HEK293T (cell line): ENCODE data around the gene LTK.

Source experiments
- CTCF ChIA-PET: fragments of 350-600 bp; formaldehyde crosslinking; extraction: SDS; loops from one replicate; lab custom pipeline; 2021; ENCODE audit warnings: antibody characterized with exemption, inconsistent platforms; lab: Yijun Ruan, JAX
- POLR2A ChIA-PET: fragments of 350-600 bp; formaldehyde crosslinking; extraction: SDS; loops from one replicate; lab custom pipeline; 2020; ENCODE audit warnings: antibody characterized with exemption, inconsistent platforms; lab: Yijun Ruan, JAX
- DNase-seq: peaks from one replicate; pipeline ENCODE4 v3.0.0; 2012; ENCODE audit warnings: mixed read lengths; ENCODE audit errors: extremely low spot score
- ARNT ChIP-seq: fragments of 450-650 bp; IDR thresholded peaks from 2 replicates; pipeline ENCODE4 v1.6.1; 2017; ENCODE audit warnings: mild to moderate bottlenecking
- BHLHE40 ChIP-seq: fragments of 450-650 bp; IDR thresholded peaks from 2 replicates; pipeline ENCODE4 v1.6.1; 2016; ENCODE audit warnings: mild to moderate bottlenecking, moderate library complexity, borderline replicate concordance
- CTBP1 ChIP-seq: fragments of 450-650 bp; IDR thresholded peaks from 2 replicates; pipeline ENCODE4 v1.6.1; 2016; ENCODE audit warnings: borderline replicate concordance
- ELF4 ChIP-seq: fragments of 450-650 bp; IDR thresholded peaks from 2 replicates; pipeline ENCODE4 v1.6.1; 2017; ENCODE audit warnings: antibody characterized with exemption
- FOXA1 ChIP-seq: fragments of 450-650 bp; IDR thresholded peaks from 2 replicates; pipeline ENCODE4 v1.6.1; 2016; ENCODE audit warnings: mild to moderate bottlenecking
- FOXK2 ChIP-seq: fragments of 450-650 bp; IDR thresholded peaks from 2 replicates; pipeline ENCODE4 v1.6.1; 2016; ENCODE audit warnings: mild to moderate bottlenecking
- FOXM1 ChIP-seq: fragments of 450-650 bp; IDR thresholded peaks from 2 replicates; pipeline ENCODE4 v1.6.1; 2017; ENCODE audit warnings: mild to moderate bottlenecking, borderline replicate concordance
- HDGF ChIP-seq: fragments of 450-650 bp; IDR thresholded peaks from 2 replicates; pipeline ENCODE4 v1.6.1; 2017; ENCODE audit warnings: antibody characterized with exemption, borderline replicate concordance
- L3MBTL2 ChIP-seq: fragments of 450-650 bp; conservative IDR thresholded peaks from 2 replicates; pipeline ENCODE4 v1.6.1; 2016; ENCODE audit warnings: mild to moderate bottlenecking
- LEF1 ChIP-seq: fragments of 450-650 bp; IDR thresholded peaks from 2 replicates; pipeline ENCODE4 v1.6.1; 2017; ENCODE audit warnings: mild to moderate bottlenecking, borderline replicate concordance
- NFRKB ChIP-seq: fragments of 450-650 bp; IDR thresholded peaks from 2 replicates; pipeline ENCODE4 v1.6.1; 2016; ENCODE audit warnings: mild to moderate bottlenecking, moderate library complexity
- SP1 ChIP-seq: fragments of 450-650 bp; IDR thresholded peaks from 2 replicates; pipeline ENCODE4 v1.6.1; 2017
- SUZ12 ChIP-seq: fragments of 450-650 bp; IDR thresholded peaks from 2 replicates; pipeline ENCODE4 v1.6.1; 2016; ENCODE audit warnings: mild to moderate bottlenecking
- TARDBP ChIP-seq: fragments of 450-650 bp; IDR thresholded peaks from 2 replicates; pipeline ENCODE4 v1.6.1; 2016
- ZNF384 ChIP-seq: fragments of 450-650 bp; IDR thresholded peaks from 2 replicates; pipeline ENCODE4 v1.6.1; 2016
- TF ChIP-seq, protein P1 (sequence below): fragments of 450-650 bp; IDR thresholded peaks from 2 replicates; pipeline ENCODE4 v1.6.1; 2016

Gene LTK

DNA sequence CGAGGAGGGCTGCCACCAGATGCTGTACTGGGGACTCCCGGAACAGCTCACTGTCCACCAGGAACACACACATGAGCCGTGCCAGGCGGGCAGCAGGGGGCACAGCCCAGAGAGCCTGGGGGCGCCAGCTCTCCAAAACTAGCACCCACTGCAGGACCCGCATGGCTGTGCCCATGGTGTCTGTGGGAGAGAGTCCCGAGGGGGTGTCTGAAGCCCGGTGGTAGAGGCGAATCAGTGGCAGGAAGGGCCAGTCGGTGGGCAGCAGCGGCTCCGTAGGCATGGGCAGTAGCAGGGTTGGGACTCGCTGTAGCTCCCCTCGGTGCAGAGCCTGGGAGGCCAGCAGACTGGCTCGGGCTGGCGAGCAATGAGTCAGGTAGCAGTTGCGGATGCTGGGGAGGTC lies 7.0 kb upstream of the LTK start:
- no peak for DNase-seq
- TF ChIP-seq ELF4, result no peak
- no peak for TF ChIP-seq FOXM1
- no peak for TF ChIP-seq ARNT
- no peak for TF ChIP-seq TARDBP
- TF ChIP-seq L3MBTL2, result no peak
- TF ChIP-seq NFRKB, result no peak
- no peak for TF ChIP-seq SP1
- TF ChIP-seq FOXA1, result no peak
- TF ChIP-seq LEF1, result no peak
- TF ChIP-seq SUZ12, result no peak
- TF ChIP-seq BHLHE40, result no peak
- TF ChIP-seq HDGF, result no peak
- TF ChIP-seq, protein P1, sequence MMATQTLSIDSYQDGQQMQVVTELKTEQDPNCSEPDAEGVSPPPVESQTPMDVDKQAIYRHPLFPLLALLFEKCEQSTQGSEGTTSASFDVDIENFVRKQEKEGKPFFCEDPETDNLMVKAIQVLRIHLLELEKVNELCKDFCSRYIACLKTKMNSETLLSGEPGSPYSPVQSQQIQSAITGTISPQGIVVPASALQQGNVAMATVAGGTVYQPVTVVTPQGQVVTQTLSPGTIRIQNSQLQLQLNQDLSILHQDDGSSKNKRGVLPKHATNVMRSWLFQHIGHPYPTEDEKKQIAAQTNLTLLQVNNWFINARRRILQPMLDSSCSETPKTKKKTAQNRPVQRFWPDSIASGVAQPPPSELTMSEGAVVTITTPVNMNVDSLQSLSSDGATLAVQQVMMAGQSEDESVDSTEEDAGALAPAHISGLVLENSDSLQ, result no peak
- no peak for TF ChIP-seq CTBP1
- TF ChIP-seq ZNF384, result no peak
- no peak for TF ChIP-seq FOXK2
- CTCF ChIA-PET, result no interaction called here
- POLR2A ChIA-PET, result interaction anchor here (0.7 kb wide), 1 partner anchor 28 kb away, joined by 3 read pairs; no protein-coding TSS in a partner anchor

DNA sequence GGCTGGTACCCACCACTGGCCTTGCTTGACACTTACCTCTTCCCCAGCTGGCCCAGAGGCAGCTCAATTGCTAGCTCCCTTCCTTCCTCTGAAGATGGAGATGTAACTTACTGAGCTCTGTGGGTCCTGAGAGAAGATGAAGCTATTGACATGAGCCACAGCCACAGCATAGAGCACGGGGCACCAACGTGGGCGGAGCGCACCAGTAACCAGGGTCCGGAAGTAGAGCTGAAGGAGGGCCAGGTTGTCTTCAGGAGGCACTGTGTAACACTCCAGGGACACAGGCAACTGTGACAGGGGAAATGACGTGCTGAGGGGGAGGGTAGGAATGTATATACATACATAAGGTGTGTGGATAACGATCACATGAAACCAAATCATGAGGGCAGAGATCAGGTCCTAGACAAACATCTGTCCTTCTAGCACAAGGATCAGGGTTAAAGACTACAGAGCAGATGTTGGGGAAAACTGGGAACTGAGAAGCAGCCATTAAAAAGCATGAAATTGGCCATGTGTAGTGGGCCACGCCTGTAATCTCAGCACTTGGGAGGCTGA lies 4.3 kb upstream of the LTK start:
- ChIA-PET CTCF (no interaction called here), POLR2A (interaction anchor here (1.3 kb wide), 1 partner anchor 27 kb away, joined by 3 read pairs; the partner anchor contains the start of gene RPAP1)
- no peak for DNase-seq
- no peak for TF ChIP-seq TARDBP
- no peak for TF ChIP-seq FOXM1

DNA sequence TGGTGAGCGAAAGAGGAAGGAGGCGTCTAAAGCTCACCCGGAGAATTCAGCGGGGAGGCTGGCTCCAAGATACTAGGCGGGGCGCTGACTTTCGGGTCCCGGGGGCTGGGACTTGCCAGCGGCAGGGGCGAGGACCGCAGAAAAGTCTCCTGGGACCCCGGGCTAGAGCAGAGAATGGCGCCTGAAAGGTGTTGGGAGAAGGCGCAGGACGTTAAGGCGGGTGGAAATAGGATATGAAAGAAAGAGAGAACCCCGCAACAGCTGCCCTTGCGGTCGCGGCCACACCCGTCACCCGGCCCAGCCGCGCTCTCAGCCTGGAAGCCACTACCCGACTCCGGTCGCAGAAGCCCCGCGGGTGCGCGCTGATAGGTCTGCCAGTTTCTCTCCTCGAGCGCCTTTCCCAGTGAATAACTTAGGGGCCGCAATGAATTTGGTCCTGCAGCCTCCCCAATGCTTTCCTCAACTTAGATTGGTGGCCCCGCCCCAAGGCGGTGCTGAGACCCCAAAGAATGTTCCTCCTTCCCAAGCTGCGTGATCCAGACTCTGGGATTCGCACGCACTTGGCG lies 604 bp downstream of the LTK start:
- TF ChIP-seq SP1 (no peak), CTBP1 (no peak), FOXA1 (no peak), FOXK2 (no peak), ZNF384 (no peak), FOXM1 (no peak), ARNT (no peak), BHLHE40 (no peak), HDGF (no peak), LEF1 (no peak), L3MBTL2 (no peak), NFRKB (no peak), ELF4 (no peak), TARDBP (no peak), SUZ12 (no peak)
- TF ChIP-seq, protein P1, result no peak
- CTCF ChIA-PET, result no interaction called here
- POLR2A ChIA-PET, result interaction anchor here (1.1 to 1.7 kb wide), 2 partner anchors 20 to 47 kb away, joined by 3 to 6 read pairs; partner anchors contain the start of gene ITPKA
- peak; percentile 23 for DNase-seq

DNA sequence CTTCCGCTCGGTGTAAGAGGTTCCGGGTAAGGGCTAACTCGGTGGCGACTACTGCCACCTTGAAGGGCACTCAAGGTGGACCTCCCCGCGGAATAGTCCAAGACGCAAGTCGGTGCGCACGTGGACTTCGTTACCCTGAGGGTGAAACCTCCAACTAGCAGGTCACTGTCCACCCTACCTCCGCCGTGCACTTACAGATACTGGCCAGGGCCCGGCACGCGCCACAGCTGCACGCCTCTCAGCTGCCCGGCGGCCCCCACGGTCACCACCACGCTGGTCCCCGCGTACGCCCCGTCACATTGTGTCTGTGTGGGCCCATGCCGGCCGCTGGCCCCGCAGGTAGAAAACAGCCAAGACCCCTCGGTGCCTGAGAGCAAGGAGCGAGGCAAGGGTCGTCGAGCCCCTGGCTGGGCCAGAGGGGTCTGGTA lies 1.1 kb downstream of the LTK start:
- ChIA-PET CTCF (no interaction called here), POLR2A (interaction anchor here (1.7 kb wide), 1 partner anchor 19 kb away, joined by 6 read pairs; the partner anchor contains the start of gene ITPKA)
- TF ChIP-seq TARDBP (no peak), FOXA1 (no peak), CTBP1 (no peak), SP1 (no peak), ELF4 (no peak), NFRKB (no peak), FOXK2 (no peak), FOXM1 (no peak), BHLHE40 (no peak), ARNT (no peak), SUZ12 (no peak), HDGF (no peak), L3MBTL2 (no peak), ZNF384 (no peak), LEF1 (no peak)
- TF ChIP-seq, protein P1, result no peak
- no peak for DNase-seq

DNA sequence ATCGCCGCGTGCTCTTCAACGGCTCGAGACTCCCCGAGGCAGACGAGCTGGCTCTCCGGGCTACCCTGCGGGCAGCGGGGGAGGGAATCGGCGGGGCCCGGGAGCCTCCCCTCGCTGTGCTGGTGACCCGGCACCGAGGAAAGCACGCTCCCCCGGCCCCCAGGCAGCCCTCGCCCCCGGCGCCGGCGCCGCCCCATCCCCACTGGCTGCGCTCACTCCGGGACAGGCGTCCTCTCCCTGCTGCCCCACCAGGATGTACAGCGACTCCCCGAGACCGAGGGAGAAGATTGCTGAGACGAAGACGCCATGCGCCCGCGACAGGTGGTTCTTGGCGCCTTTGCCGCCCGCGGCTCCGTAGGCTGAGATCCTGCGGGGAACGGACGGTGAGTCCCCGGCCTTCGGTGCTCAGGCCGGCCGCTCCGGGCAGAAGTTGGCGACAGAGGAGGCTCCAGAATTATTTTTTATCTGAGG lies 1.7 kb downstream of the LTK start:
- no peak for TF ChIP-seq ARNT
- no peak for TF ChIP-seq ZNF384
- TF ChIP-seq BHLHE40, result no peak
- no peak for TF ChIP-seq FOXK2
- no peak for TF ChIP-seq CTBP1
- TF ChIP-seq FOXM1, result no peak
- no peak for TF ChIP-seq NFRKB
- no peak for TF ChIP-seq SUZ12
- no peak for TF ChIP-seq SP1
- POLR2A ChIA-PET, result no interaction called here
- no peak for DNase-seq
- CTCF ChIA-PET, result no interaction called here
